ENCODE data around the gene TSSK2.

The TSSK2 gene

DNA sequence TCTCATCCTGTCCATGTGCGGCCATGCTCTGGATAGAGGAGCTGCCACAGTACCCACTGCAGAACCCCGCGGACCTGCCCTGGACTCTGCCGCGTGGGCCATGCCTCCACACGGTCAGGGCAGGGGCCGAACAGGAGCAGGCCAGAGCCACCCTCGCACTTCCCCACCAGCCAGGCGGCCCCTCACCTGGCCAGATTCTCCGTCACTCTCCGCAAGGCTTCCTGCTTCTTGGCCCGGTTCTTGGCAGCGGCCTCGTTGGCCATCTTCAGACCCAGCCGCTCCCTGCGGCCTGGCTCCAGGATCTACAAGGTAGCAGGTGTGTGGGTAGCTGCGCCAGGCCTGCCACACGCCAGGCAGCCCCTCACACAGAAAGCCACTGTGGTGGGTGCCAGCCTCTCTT, 3.8 kb downstream of the TSSK2 start:
- Histone ChIP-seq H3K9me3 (replicated peaks; ENCODE audit: insufficient read depth, low read length) (no peaks in the 10 kb centered on the region), H3K4me3 (ENCODE audit: low read length) (no peak overlapping the region), H3K36me3 (replicated peaks; ENCODE audit: insufficient read depth, low read length) (no peaks in the 10 kb centered on the region), H3K9ac (ENCODE audit: low read length) (no peak overlapping the region), H3K4me2 (ENCODE audit: low read depth, low read length) (no peak overlapping the region), H3K4me1 (ENCODE audit: low read length) (no peaks in the 10 kb centered on the region), H3K9me2 (replicated peaks; ENCODE audit: insufficient read depth, low read length) (no peaks in the 10 kb centered on the region), H2AFZ (ENCODE audit: low read length) (no peak overlapping the region), H4K20me1 (ENCODE audit: insufficient read depth, low read length) (no peaks in the 10 kb centered on the region), H3F3A (ENCODE audit: insufficient read depth, low read length) (no peaks in the 10 kb centered on the region), H3K79me2 (ENCODE audit: low read length) (no peaks in the 10 kb centered on the region), H3K27me3 (replicated peaks; ENCODE audit: insufficient read depth, low read length) (no peaks in the 10 kb centered on the region), H3K27ac (ENCODE audit: low read length) (no peak overlapping the region)
- TF ChIP-seq EZH2phosphoT487 (IDR thresholded peaks at IDR 0.05; ENCODE audit: low read length) = no peak
- no peak for TF ChIP-seq EZH2 (optimal IDR thresholded peaks at IDR 0.05; ENCODE audit: low read depth, low read length)
- TF ChIP-seq, protein P1, sequence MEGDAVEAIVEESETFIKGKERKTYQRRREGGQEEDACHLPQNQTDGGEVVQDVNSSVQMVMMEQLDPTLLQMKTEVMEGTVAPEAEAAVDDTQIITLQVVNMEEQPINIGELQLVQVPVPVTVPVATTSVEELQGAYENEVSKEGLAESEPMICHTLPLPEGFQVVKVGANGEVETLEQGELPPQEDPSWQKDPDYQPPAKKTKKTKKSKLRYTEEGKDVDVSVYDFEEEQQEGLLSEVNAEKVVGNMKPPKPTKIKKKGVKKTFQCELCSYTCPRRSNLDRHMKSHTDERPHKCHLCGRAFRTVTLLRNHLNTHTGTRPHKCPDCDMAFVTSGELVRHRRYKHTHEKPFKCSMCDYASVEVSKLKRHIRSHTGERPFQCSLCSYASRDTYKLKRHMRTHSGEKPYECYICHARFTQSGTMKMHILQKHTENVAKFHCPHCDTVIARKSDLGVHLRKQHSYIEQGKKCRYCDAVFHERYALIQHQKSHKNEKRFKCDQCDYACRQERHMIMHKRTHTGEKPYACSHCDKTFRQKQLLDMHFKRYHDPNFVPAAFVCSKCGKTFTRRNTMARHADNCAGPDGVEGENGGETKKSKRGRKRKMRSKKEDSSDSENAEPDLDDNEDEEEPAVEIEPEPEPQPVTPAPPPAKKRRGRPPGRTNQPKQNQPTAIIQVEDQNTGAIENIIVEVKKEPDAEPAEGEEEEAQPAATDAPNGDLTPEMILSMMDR (IDR thresholded peaks at IDR 0.05; ENCODE audit: low read length) = no peak
- no peak for DNase-seq

DNA sequence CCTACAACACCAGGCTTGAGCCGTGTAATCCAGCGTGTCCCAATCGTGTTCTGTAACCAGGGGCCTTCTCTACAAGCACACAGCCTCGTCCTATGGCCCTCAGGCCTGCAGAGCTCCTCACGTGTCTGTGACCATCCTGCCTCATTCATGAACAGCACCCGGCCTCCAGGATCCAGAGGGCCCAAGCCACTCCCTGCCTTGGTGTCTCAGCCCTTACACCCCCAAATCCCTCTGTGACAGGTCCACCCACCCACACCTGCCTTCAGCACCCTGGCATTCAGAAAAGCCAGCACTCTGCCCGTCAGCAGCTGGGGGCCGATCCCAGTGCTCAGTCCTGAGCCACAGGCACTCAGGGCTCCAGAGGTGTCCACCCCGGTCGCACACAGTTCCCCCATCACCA, 5.8 kb downstream of the TSSK2 start:
- Histone ChIP-seq H3K9ac (ENCODE audit: low read length) (no peak overlapping the region), H3K36me3 (replicated peaks; ENCODE audit: insufficient read depth, low read length) (no peaks in the 10 kb centered on the region), H2AFZ (ENCODE audit: low read length) (no peak overlapping the region), H3F3A (ENCODE audit: insufficient read depth, low read length) (no peaks in the 10 kb centered on the region), H3K27me3 (replicated peaks; ENCODE audit: insufficient read depth, low read length) (no peaks in the 10 kb centered on the region), H3K4me1 (ENCODE audit: low read length) (no peaks in the 10 kb centered on the region), H4K20me1 (ENCODE audit: insufficient read depth, low read length) (no peaks in the 10 kb centered on the region), H3K9me3 (replicated peaks; ENCODE audit: insufficient read depth, low read length) (no peaks in the 10 kb centered on the region), H3K4me3 (ENCODE audit: low read length) (no peak overlapping the region), H3K4me2 (ENCODE audit: low read depth, low read length) (no peak overlapping the region), H3K9me2 (replicated peaks; ENCODE audit: insufficient read depth, low read length) (no peaks in the 10 kb centered on the region), H3K27ac (ENCODE audit: low read length) (no peak overlapping the region), H3K79me2 (ENCODE audit: low read length) (no peaks in the 10 kb centered on the region)
- DNase-seq = no peak
- TF ChIP-seq EZH2 (optimal IDR thresholded peaks at IDR 0.05; ENCODE audit: low read depth, low read length) (no peak), EZH2phosphoT487 (IDR thresholded peaks at IDR 0.05; ENCODE audit: low read length) (no peak)
- TF ChIP-seq, protein P1 (IDR thresholded peaks at IDR 0.05; ENCODE audit: low read length) = no peak

DNA sequence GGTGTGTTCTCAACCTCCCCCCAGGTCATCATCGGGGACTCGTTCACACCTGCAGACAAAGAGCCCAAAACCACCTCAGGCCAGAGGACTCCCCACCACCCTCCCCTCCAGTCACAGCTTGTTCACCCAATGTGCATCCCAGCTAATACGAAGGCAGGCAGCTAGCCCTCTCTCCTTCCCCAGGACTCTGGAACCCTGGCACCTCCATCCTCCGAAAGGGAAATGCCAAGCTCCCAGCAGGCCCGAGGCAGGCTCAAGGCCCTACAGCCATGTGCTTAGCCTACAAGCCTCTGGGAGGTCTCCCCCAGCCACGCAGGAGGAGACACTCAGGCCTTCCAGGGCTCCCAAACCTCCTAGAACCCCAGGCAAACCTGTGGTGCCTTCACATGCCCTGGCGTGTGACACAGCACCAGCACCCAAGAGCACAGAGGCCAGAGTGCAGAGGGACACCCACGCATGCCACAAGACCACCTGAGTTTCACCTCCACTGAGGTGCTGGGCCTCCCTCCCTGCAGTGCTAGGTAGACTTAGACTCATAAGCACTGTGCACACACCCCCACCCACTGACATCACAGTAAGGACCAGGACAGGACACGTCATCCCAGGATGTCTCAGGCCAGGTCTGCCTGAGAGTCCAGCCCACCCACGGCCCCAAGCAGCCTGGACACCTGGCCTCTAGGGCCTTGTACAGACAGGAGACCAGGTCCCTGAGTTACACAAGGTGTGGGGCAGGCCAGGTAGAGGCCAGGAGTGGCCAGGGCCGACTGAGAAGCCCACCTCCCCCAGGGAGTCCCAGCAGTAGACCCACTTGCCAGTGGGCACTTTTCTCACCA, 6.5 kb downstream of the TSSK2 start:
- no peaks in the 10 kb centered on the region for H3K9me3 ChIP-seq (replicated peaks; ENCODE audit: insufficient read depth, low read length)
- DNase-seq = no peak
- no peaks in the 10 kb centered on the region for H3K4me1 ChIP-seq (ENCODE audit: low read length)
- H3K4me3 ChIP-seq (ENCODE audit: low read length) = no peak overlapping the region
- H3K79me2 ChIP-seq (ENCODE audit: low read length) = peaks cover 6% of the 10 kb centered on the region; the same call in 1 of the 2 replicates
- no peak overlapping the region for H2AFZ ChIP-seq (ENCODE audit: low read length)
- no peak overlapping the region for H3K9ac ChIP-seq (ENCODE audit: low read length)
- no peaks in the 10 kb centered on the region for H3F3A ChIP-seq (ENCODE audit: insufficient read depth, low read length)
- H3K9me2 ChIP-seq (replicated peaks; ENCODE audit: insufficient read depth, low read length) = no peaks in the 10 kb centered on the region
- TF ChIP-seq EZH2phosphoT487 (IDR thresholded peaks at IDR 0.05; ENCODE audit: low read length) (no peak), EZH2 (optimal IDR thresholded peaks at IDR 0.05; ENCODE audit: low read depth, low read length) (no peak)
- TF ChIP-seq, protein P1 (IDR thresholded peaks at IDR 0.05; ENCODE audit: low read length) = no peak
- H3K4me2 ChIP-seq (ENCODE audit: low read depth, low read length) = no peak overlapping the region
- H3K27ac ChIP-seq (ENCODE audit: low read length) = no peak overlapping the region
- H3K27me3 ChIP-seq (replicated peaks; ENCODE audit: insufficient read depth, low read length) = no peaks in the 10 kb centered on the region
- no peaks in the 10 kb centered on the region for H4K20me1 ChIP-seq (ENCODE audit: insufficient read depth, low read length)
- H3K36me3 ChIP-seq (replicated peaks; ENCODE audit: insufficient read depth, low read length) = no peaks in the 10 kb centered on the region
